Thyroid gland (tissue), 4 donors: ENCODE measurements around the gene TMEM229B.

ENCODE experiments used
- POLR2A ChIP-seq, 2 donors: fragments of 450-650 bp; IDR thresholded peaks; one replicate each; pipeline ENCODE4 v1.6.1; 2017; ENCODE audit warnings: antibody characterized with exemption in 2 of 2, mild to moderate bottlenecking in 2 of 2, moderate library complexity in 1 of 2
- TF ChIP-seq, protein P1 (sequence below), 6 experiments: fragments of 200-600 bp in 3 of 6; fragments of 450-650 bp in 3 of 6; sonication (generic) in 3 of 6; IDR thresholded peaks; one replicate each; pipeline ENCODE4 v1.5.1; 2016 to 2019; ENCODE audit warnings: antibody characterized with exemption in 6 of 6, mild to moderate bottlenecking in 2 of 6, inconsistent platforms in 1 of 6, moderate library complexity in 1 of 6

- TF ChIP-seq POLR2A (IDR thresholded peaks at IDR 0.05): no peak
- TF ChIP-seq, protein P1, sequence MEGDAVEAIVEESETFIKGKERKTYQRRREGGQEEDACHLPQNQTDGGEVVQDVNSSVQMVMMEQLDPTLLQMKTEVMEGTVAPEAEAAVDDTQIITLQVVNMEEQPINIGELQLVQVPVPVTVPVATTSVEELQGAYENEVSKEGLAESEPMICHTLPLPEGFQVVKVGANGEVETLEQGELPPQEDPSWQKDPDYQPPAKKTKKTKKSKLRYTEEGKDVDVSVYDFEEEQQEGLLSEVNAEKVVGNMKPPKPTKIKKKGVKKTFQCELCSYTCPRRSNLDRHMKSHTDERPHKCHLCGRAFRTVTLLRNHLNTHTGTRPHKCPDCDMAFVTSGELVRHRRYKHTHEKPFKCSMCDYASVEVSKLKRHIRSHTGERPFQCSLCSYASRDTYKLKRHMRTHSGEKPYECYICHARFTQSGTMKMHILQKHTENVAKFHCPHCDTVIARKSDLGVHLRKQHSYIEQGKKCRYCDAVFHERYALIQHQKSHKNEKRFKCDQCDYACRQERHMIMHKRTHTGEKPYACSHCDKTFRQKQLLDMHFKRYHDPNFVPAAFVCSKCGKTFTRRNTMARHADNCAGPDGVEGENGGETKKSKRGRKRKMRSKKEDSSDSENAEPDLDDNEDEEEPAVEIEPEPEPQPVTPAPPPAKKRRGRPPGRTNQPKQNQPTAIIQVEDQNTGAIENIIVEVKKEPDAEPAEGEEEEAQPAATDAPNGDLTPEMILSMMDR (IDR thresholded peaks at IDR 0.05): no peak
Observed at GRCh38 chr14:67442139-67442906, 46.2 kb downstream of the TMEM229B start.
